C4-2B (cell line): Measurements from ENCODE around the gene ENSA.

ENCODE experiments used
- CTCF ChIP-seq: fragments of 450-650 bp; conservative IDR thresholded peaks from 2 replicates; pipeline ENCODE4 v1.5.1; 2017; ENCODE audit warnings: mild to moderate bottlenecking
- ZFX ChIP-seq: fragments of 450-650 bp; IDR thresholded peaks from 2 replicates; pipeline ENCODE4 v1.6.1; 2017

DNA sequence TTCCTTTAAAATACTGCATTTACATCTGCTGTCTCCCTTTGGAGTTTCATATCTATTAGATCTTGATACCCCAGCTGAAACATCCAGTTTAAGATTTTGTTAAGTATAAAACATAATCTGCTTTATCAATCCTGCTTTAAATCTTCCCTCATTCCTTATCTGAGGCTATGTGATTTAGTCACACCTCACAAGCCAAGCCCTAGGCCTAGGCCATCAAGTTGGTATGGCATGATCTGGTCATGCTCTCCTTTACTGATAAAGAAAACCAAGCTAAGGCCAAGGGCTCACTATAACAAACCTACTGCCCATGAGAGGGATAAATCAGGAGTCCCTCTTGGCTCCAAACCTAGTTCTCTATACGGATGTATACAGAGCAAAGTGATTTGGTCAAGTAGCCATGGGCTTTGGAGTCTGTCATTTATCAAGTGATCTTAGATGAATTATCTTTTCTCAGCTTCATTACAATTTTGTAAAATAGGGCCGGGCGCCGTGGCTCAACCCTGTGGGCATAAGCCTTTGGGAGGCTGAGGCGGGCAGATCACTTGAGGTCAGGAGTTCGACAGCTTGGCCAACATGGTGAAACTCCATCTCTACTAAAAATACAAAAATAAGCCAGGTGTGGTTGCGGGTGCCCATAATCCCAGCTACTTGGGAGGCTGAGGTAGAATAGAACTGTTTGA, 22.8 kb downstream of the ENSA start:
- TF ChIP-seq CTCF, result no peak
- no peak for TF ChIP-seq ZFX
